Neutrophil (primary cell): Measurements from ENCODE around the gene PIWIL1.

Source experiments
- H3K27ac ChIP-seq: fragments of 200-600 bp; sonication (generic); 2 replicates; pipeline ENCODE4 v1.5.1; 2016; ENCODE audit warnings: mild to moderate bottlenecking, moderate library complexity
- H3K27me3 ChIP-seq: fragments of 200-600 bp; sonication (generic); 2 replicates; pipeline ENCODE4 v1.6.0; 2016; ENCODE audit warnings: mild to moderate bottlenecking
- H3K36me3 ChIP-seq: fragments of 200-600 bp; sonication (generic); 2 replicates; pipeline ENCODE4 v1.5.1; 2017
- H3K4me1 ChIP-seq, 2 experiments: fragments of 200-600 bp in 1 of 2; sonication (generic) in 1 of 2; 1 replicate in 1 of 2; 2 replicates in 1 of 2; pipeline versions ENCODE4 v1.5.1 to v1.6.1; 2013 to 2016; ENCODE audit warnings: low read depth in 1 of 2, low read length in 1 of 2, mild to moderate bottlenecking in 1 of 2, moderate library complexity in 1 of 2; ENCODE audit not compliant: control insufficient read depth in 1 of 2, insufficient read depth in 1 of 2
- H3K4me3 ChIP-seq, 2 experiments: fragments of 200-600 bp in 1 of 2; sonication (generic) in 1 of 2; 1 replicate in 1 of 2; 2 replicates in 1 of 2; pipeline ENCODE4 v1.5.1; 2013 to 2016; ENCODE audit warnings: low read depth in 1 of 2, low read length in 1 of 2, mild to moderate bottlenecking in 1 of 2, moderate library complexity in 1 of 2
- H3K9me3 ChIP-seq: fragments of 200-600 bp; sonication (generic); 2 replicates; pipeline ENCODE4 v1.5.1; 2016
- TF ChIP-seq, protein P1 (sequence below): fragments of 200-600 bp; sonication (generic); IDR thresholded peaks from 2 replicates; pipeline ENCODE4 v1.5.1; 2016; ENCODE audit warnings: antibody characterized with exemption

Gene PIWIL1

DNA sequence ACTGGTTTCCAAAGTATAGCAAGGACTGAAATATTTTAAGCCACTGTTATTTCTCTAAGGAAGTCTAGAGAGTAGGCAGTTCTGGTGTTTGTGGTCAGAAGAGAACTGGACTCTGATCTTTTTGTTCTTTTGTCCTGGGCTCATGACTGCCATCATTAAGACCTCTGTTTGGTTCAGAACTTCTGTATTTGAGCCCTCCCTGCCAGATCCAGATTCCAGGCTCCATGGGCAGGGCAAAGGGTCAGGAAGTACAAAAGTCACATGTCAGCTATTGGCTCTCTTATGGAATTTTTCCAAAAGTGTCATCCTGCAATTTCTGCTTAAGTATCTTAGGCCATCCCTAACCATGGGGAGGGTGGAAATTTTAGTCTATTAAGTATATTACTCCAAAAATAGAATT lies 6.8 kb downstream of the PIWIL1 start:
- H3K9me3 ChIP-seq, result no peaks in the 10 kb centered on the region
- H3K4me1 ChIP-seq, result no peaks in the 10 kb centered on the region
- H3K36me3 ChIP-seq, result no peaks in the 10 kb centered on the region
- TF ChIP-seq, protein P1, sequence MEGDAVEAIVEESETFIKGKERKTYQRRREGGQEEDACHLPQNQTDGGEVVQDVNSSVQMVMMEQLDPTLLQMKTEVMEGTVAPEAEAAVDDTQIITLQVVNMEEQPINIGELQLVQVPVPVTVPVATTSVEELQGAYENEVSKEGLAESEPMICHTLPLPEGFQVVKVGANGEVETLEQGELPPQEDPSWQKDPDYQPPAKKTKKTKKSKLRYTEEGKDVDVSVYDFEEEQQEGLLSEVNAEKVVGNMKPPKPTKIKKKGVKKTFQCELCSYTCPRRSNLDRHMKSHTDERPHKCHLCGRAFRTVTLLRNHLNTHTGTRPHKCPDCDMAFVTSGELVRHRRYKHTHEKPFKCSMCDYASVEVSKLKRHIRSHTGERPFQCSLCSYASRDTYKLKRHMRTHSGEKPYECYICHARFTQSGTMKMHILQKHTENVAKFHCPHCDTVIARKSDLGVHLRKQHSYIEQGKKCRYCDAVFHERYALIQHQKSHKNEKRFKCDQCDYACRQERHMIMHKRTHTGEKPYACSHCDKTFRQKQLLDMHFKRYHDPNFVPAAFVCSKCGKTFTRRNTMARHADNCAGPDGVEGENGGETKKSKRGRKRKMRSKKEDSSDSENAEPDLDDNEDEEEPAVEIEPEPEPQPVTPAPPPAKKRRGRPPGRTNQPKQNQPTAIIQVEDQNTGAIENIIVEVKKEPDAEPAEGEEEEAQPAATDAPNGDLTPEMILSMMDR, result no peak
- no peak overlapping the region for H3K27ac ChIP-seq
- H3K4me3 ChIP-seq, result no peak overlapping the region
- H3K27me3 ChIP-seq, result peaks cover 34% of the 10 kb centered on the region

DNA sequence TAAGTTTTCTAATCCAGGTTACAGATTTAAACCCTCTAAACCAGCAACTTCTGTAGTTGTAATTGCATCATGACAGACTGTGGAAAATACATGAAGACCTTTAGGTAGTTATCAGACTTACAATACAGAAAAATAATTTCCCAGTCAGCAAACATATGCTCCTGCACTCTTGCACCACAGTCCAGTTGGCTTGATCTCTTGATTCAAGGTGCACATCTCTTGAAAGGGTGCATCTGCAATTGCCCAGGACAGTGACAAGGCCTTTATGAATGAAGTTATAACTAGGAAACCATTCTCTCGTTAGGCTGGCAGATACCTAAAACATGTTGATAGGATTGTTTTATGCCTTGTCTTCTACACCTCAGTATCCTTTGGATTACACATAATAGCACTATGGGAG lies 7.6 kb downstream of the PIWIL1 start:
- Histone ChIP-seq H3K9me3 (no peaks in the 10 kb centered on the region), H3K4me3 (no peak overlapping the region), H3K27me3 (peaks cover 26% of the 10 kb centered on the region), H3K4me1 (no peaks in the 10 kb centered on the region), H3K36me3 (no peaks in the 10 kb centered on the region), H3K27ac (no peak overlapping the region)
- TF ChIP-seq, protein P1, result no peak

DNA sequence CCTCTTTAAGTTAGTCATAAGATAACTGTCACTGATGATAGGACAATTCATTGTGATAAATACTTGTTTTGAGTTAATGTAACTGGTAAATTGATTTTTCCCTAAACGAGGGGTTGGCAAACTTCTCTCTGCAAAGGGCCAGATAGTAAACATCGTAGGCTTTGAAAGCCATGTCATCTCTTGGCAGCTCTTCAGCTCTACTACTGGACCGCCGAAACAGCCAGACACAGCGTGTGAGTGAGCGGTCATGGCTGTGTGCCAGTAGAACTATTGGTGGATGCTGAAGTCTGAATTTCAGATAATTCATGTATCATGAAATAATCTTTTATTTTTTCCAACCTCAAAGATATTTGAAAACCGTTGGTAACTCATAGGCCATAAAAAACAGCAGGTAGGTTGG lies 9.9 kb downstream of the PIWIL1 start:
- Histone ChIP-seq H3K27me3 (peaks cover 8% of the 10 kb centered on the region), H3K27ac (no peak overlapping the region), H3K4me1 (no peaks in the 10 kb centered on the region), H3K9me3 (no peaks in the 10 kb centered on the region), H3K36me3 (no peaks in the 10 kb centered on the region), H3K4me3 (no peak overlapping the region)
- TF ChIP-seq, protein P1, result no peak

DNA sequence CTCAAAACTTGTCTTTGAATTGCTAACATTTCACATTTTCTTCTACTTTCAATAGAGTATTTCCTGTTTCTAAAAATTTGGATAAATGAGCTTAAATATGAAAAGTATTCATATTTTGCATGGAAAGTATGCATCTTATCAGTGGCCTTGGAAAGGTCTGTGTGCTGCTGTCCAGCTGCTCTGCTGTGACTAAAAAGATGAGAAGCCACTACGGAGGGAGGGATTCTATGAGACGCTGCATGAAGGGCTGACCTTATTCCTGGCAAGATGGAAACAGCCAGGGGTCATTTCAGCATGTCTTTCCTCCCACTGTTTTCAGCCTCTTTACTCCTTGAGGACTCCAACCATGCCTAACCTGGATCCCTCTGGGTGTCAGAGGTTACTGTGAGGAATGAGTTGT lies 13.0 kb downstream of the PIWIL1 start:
- no peak overlapping the region for H3K27ac ChIP-seq
- no peak overlapping the region for H3K4me3 ChIP-seq
- no peaks in the 10 kb centered on the region for H3K9me3 ChIP-seq
- peaks cover 4% of the 10 kb centered on the region for H3K27me3 ChIP-seq
- H3K36me3 ChIP-seq, result no peaks in the 10 kb centered on the region
- TF ChIP-seq, protein P1, result no peak
- H3K4me1 ChIP-seq, result no peaks in the 10 kb centered on the region

DNA sequence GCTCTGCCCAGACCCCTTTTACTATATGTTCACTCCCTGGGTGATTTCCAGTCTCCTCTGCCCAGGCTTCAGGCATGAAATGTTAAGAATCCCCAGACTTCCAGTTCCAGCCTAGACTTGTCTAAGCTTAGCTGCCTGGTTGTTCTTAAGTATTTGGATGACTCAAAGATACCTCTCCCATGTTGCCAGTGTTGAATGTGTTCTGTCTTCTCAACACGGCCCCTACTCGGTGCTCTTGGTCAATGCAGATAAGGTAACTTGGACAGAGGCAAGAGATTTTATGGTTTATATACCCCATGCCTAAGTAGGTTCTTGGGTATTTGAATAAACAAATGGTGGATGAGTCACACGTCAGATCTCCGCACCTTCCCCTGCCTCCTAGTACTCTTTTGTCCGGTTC lies 13.6 kb downstream of the PIWIL1 start:
- Histone ChIP-seq H3K4me3 (no peak overlapping the region), H3K4me1 (no peaks in the 10 kb centered on the region), H3K36me3 (no peaks in the 10 kb centered on the region), H3K27me3 (peaks cover 4% of the 10 kb centered on the region), H3K27ac (no peak overlapping the region), H3K9me3 (no peaks in the 10 kb centered on the region)
- TF ChIP-seq, protein P1, result no peak

DNA sequence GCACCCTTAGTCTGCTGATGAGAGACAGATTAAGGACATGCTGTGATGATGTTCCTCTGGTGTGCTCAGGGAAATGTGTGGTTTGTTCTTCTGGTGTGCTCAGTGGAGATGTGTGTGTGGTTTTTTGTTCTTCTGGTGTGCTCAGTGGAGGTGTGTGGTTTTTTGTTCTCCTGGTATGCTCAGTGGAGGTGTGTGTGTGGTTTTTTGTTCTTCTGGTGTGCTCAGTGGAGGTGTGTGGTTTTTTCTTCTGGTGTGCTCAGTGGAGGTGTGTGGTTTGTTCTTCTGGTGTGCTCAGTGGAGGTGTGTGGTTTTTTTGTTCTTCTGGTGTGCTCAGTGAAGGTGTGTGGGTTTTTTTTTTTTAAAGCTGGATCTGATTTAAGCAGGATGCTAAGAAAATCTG lies 15.4 kb downstream of the PIWIL1 start:
- peaks cover 9% of the 10 kb centered on the region for H3K27me3 ChIP-seq
- TF ChIP-seq, protein P1, result no peak
- H3K36me3 ChIP-seq, result no peaks in the 10 kb centered on the region
- H3K9me3 ChIP-seq, result no peaks in the 10 kb centered on the region
- H3K4me1 ChIP-seq, result no peaks in the 10 kb centered on the region
- no peak overlapping the region for H3K27ac ChIP-seq
- H3K4me3 ChIP-seq, result no peak overlapping the region
